LHCN-M2 (cell line): ENCODE measurements around the gene PARD3B. TPM values are rescaled to one million over a fixed set of nuclear protein-coding genes. Genes with fewer than 3 reads are reported as not detected.
"Not testable (repeated sequence)": the region's sequence is repeated elsewhere in the genome, so short reads cannot be mapped to it uniquely, and the experiment has no call there.

ENCODE experiments used
- DNase-seq: peaks from one replicate; pipeline ENCODE4 v3.0.0-alpha.2; 2012; ENCODE audit warnings: low read depth
- total RNA-seq: library from RNA; depleted of rRNA; stranded (reverse); fragments of >200 nt; gene quantifications from 2 replicates; pipeline ENCODE4 v1.2.3, GENCODE V29; 2014

The PARD3B gene
- total RNA-seq, 1 experiment from 2014 or later = 4.0 TPM

GRCh38 chr2:205175831-205176230, 630.6 kb downstream of the PARD3B start:
- no peak for DNase-seq

GRCh38 chr2:205176546-205176945, 631.3 kb downstream of the PARD3B start:
- no peak for DNase-seq

GRCh38 chr2:205177546-205177945, 632.3 kb downstream of the PARD3B start:
- peak; percentile 52 for DNase-seq

- DNase-seq = no peak
Observed at GRCh38 chr2:205180730-205181129, 635.5 kb downstream of the PARD3B start.

GRCh38 chr2:205187731-205188130, 642.5 kb downstream of the PARD3B start:
- no peak for DNase-seq

- peak; percentile 70 for DNase-seq
Observed at GRCh38 chr2:205188239-205189138, 643.2 kb downstream of the PARD3B start.

GRCh38 chr2:205189301-205189700, 644.0 kb downstream of the PARD3B start:
- DNase-seq = no peak

GRCh38 chr2:205190528-205190927, 645.3 kb downstream of the PARD3B start:
- no peak for DNase-seq

- no peak for DNase-seq
Observed at GRCh38 chr2:205193125-205193835, 648.0 kb downstream of the PARD3B start.

GRCh38 chr2:205193836-205194228, 648.6 kb downstream of the PARD3B start:
- DNase-seq = no peak

GRCh38 chr2:205197468-205198139, 652.3 kb downstream of the PARD3B start:
- DNase-seq = peak; percentile 50

- DNase-seq = peak; percentile 74
Observed at GRCh38 chr2:205198140-205198525, 652.9 kb downstream of the PARD3B start.

GRCh38 chr2:205199165-205199850, 654.0 kb downstream of the PARD3B start:
- no peak for DNase-seq

- DNase-seq = no peak
Observed at GRCh38 chr2:205210494-205210893, 665.2 kb downstream of the PARD3B start.

- no peak for DNase-seq
Observed at GRCh38 chr2:205212357-205212756, 667.1 kb downstream of the PARD3B start.

GRCh38 chr2:205216092-205216491, 670.8 kb downstream of the PARD3B start:
- DNase-seq = no peak

GRCh38 chr2:205216580-205216979, 671.3 kb downstream of the PARD3B start:
- no peak for DNase-seq

GRCh38 chr2:205217004-205217403, 671.7 kb downstream of the PARD3B start:
- no peak for DNase-seq

GRCh38 chr2:205218056-205218455, 672.8 kb downstream of the PARD3B start:
- DNase-seq = peak; percentile 30

GRCh38 chr2:205218816-205219215, 673.5 kb downstream of the PARD3B start:
- DNase-seq = not testable (repeated sequence)

GRCh38 chr2:205220559-205220958, 675.3 kb downstream of the PARD3B start:
- no peak for DNase-seq

GRCh38 chr2:205232086-205232485, 686.8 kb downstream of the PARD3B start:
- DNase-seq = no peak
